ENCODE measurements around the gene SNX5. TPM values are rescaled to one million over a fixed set of nuclear protein-coding genes. Genes with fewer than 3 reads are reported as not detected.
A peak's percentile ranks its signal among the peaks of the same experiment; 100 is the strongest.

Gene SNX5
- total and polyA plus RNA-seq, 2 of the 13 experiments (the other 11 are each of a cell fraction or from before 2014, with no cell fraction given): 664 to 1,040 TPM

DNA sequence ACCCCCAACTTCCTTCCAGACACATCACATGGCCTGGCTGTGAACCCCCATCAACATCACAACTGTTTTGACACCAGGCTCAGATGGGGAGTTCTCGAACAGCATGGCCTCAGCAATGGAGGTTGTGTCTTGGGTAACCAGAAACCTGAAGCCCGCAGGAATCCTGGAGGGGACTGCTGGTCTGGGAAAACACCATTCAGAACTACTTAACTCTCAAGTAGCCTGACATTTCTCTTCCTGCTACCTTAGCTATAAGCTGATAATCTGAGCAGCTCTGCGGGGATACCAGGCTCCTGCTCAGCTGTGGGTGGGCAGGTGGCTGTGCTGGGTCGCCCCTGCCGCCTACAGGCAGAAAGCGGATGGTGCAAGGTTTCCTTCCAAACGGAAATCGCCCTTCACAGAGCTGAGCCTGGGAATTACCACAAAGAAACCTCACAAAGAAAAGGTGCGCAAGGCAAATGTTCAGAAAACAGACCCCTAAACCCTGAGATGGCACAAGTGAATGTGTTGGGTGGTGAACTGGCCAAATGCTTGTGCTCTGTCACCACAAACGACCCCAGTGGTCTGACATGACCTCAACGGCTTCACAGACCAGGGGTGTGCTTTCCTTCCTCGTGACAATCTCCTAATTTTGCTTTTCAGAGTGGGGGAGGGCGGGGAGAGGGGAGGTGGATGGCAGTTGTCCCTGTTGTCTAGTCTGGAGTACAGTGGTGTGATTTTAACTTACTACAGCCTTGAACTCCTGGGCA lies 29.5 kb downstream of the SNX5 start (continued):
- TF ChIP-seq, protein P1, sequence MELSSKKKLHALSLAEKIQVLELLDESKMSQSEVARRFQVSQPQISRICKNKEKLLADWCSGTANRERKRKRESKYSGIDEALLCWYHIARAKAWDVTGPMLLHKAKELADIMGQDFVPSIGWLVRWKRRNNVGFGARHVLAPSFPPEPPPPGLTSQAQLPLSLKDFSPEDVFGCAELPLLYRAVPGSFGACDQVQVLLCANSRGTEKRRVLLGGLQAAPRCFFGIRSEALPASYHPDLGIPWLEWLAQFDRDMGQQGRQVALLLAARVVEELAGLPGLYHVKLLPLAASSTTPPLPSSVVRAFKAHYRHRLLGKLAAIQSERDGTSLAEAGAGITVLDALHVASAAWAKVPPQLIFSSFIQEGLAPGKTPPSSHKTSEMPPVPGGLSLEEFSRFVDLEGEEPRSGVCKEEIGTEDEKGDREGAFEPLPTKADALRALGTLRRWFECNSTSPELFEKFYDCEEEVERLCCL (CRISPR knock-in tag; IDR thresholded peaks at IDR 0.05; ENCODE audit: borderline replicate concordance): no peak
- TF ChIP-seq ZBTB42 (CRISPR knock-in tag; IDR thresholded peaks at IDR 0.05) (0 out of 2 replicates have a peak, but pooled peaks have one; percentile 9), SNAI1 (CRISPR knock-in tag; IDR thresholded peaks at IDR 0.05; ENCODE audit: borderline replicate concordance) (0 out of 2 replicates have a peak, but pooled peaks have one; percentile 43), SPEN (CRISPR knock-in tag; IDR thresholded peaks at IDR 0.05; ENCODE audit: low read depth) (0 out of 2 replicates have a peak, but pooled peaks have one; percentile 51), ZNF317 (CRISPR knock-in tag; IDR thresholded peaks at IDR 0.05) (0 out of 2 replicates have a peak, but pooled peaks have one; percentile 72), KDM4B (CRISPR knock-in tag; IDR thresholded peaks at IDR 0.05) (0 out of 2 replicates have a peak, but pooled peaks have one; percentile 49), HOXD1 (CRISPR knock-in tag; IDR thresholded peaks at IDR 0.05) (peak; percentile 34; the same call in 1 of the 2 replicates), TBP (CRISPR knock-in tag; IDR thresholded peaks at IDR 0.05) (peak; percentile 67; the same call in 1 of the 2 replicates), ZNF3 (CRISPR knock-in tag; IDR thresholded peaks at IDR 0.05) (0 out of 2 replicates have a peak, but pooled peaks have one; percentile 22), ZNF331 (CRISPR knock-in tag; IDR thresholded peaks at IDR 0.05) (peak; percentile 77; the same call in 1 of the 2 replicates)
- TF ChIP-seq, protein P2, sequence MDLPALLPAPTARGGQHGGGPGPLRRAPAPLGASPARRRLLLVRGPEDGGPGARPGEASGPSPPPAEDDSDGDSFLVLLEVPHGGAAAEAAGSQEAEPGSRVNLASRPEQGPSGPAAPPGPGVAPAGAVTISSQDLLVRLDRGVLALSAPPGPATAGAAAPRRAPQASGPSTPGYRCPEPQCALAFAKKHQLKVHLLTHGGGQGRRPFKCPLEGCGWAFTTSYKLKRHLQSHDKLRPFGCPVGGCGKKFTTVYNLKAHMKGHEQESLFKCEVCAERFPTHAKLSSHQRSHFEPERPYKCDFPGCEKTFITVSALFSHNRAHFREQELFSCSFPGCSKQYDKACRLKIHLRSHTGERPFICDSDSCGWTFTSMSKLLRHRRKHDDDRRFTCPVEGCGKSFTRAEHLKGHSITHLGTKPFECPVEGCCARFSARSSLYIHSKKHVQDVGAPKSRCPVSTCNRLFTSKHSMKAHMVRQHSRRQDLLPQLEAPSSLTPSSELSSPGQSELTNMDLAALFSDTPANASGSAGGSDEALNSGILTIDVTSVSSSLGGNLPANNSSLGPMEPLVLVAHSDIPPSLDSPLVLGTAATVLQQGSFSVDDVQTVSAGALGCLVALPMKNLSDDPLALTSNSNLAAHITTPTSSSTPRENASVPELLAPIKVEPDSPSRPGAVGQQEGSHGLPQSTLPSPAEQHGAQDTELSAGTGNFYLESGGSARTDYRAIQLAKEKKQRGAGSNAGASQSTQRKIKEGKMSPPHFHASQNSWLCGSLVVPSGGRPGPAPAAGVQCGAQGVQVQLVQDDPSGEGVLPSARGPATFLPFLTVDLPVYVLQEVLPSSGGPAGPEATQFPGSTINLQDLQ (CRISPR knock-in tag; IDR thresholded peaks at IDR 0.05): peak; percentile 42; the same call in 1 of the 2 replicates
- TF ChIP-seq, protein P3, sequence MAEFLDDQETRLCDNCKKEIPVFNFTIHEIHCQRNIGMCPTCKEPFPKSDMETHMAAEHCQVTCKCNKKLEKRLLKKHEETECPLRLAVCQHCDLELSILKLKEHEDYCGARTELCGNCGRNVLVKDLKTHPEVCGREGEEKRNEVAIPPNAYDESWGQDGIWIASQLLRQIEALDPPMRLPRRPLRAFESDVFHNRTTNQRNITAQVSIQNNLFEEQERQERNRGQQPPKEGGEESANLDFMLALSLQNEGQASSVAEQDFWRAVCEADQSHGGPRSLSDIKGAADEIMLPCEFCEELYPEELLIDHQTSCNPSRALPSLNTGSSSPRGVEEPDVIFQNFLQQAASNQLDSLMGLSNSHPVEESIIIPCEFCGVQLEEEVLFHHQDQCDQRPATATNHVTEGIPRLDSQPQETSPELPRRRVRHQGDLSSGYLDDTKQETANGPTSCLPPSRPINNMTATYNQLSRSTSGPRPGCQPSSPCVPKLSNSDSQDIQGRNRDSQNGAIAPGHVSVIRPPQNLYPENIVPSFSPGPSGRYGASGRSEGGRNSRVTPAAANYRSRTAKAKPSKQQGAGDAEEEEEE (CRISPR knock-in tag; IDR thresholded peaks at IDR 0.05; ENCODE audit: borderline replicate concordance): peak; percentile 34; the same call in 1 of the 2 replicates
- TF ChIP-seq, protein P4, sequence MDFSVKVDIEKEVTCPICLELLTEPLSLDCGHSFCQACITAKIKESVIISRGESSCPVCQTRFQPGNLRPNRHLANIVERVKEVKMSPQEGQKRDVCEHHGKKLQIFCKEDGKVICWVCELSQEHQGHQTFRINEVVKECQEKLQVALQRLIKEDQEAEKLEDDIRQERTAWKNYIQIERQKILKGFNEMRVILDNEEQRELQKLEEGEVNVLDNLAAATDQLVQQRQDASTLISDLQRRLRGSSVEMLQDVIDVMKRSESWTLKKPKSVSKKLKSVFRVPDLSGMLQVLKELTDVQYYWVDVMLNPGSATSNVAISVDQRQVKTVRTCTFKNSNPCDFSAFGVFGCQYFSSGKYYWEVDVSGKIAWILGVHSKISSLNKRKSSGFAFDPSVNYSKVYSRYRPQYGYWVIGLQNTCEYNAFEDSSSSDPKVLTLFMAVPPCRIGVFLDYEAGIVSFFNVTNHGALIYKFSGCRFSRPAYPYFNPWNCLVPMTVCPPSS (IDR thresholded peaks at IDR 0.05): no peak
- TF ChIP-seq, protein P5, sequence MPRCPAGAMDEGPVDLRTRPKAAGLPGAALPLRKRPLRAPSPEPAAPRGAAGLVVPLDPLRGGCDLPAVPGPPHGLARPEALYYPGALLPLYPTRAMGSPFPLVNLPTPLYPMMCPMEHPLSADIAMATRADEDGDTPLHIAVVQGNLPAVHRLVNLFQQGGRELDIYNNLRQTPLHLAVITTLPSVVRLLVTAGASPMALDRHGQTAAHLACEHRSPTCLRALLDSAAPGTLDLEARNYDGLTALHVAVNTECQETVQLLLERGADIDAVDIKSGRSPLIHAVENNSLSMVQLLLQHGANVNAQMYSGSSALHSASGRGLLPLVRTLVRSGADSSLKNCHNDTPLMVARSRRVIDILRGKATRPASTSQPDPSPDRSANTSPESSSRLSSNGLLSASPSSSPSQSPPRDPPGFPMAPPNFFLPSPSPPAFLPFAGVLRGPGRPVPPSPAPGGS (CRISPR knock-in tag; IDR thresholded peaks at IDR 0.05): peak; percentile 65; the same call in 1 of the 2 replicates
